Trophoblast cell (in vitro differentiated cells and primary cell): ENCODE data around the gene MAP7D2.

Source experiments
- DNase-seq, 2 donors: peaks; one replicate each; pipeline ENCODE4 v3.0.0-alpha.2; 2016
- H2AFZ ChIP-seq: 2 replicates; pipeline ENCODE4 v1.6.1; 2013; ENCODE audit warnings: low read length, moderate library complexity, mild to moderate bottlenecking; ENCODE audit not compliant: insufficient read depth, poor library complexity
- H2AK5ac ChIP-seq: 2 replicates; pipeline ENCODE4 v1.6.1; 2013; ENCODE audit warnings: mild to moderate bottlenecking, low read length
- H2BK120ac ChIP-seq: 2 replicates; pipeline ENCODE4 v1.6.1; 2013; ENCODE audit warnings: low read length, mild to moderate bottlenecking, moderate library complexity; ENCODE audit not compliant: insufficient read depth, poor library complexity
- H2BK12ac ChIP-seq: 2 replicates; pipeline ENCODE4 v1.6.1; 2013; ENCODE audit warnings: mild to moderate bottlenecking, low read length, moderate library complexity
- H2BK5ac ChIP-seq: 2 replicates; pipeline ENCODE4 v1.6.1; 2013; ENCODE audit warnings: low read length, low read depth, moderate library complexity, mild to moderate bottlenecking; ENCODE audit not compliant: poor library complexity
- H3K14ac ChIP-seq: 2 replicates; pipeline ENCODE4 v1.6.1; 2013; ENCODE audit warnings: mild to moderate bottlenecking, low read length
- H3K18ac ChIP-seq: 2 replicates; pipeline ENCODE4 v1.6.1; 2013; ENCODE audit warnings: mild to moderate bottlenecking, low read length
- H3K23ac ChIP-seq: 2 replicates; pipeline ENCODE4 v1.6.1; 2013; ENCODE audit warnings: low read length
- H3K27ac ChIP-seq: 2 replicates; pipeline ENCODE4 v1.5.1; 2013; ENCODE audit warnings: low read depth, mild to moderate bottlenecking, inconsistent platforms, low read length, moderate library complexity
- H3K27me3 ChIP-seq: 2 replicates; pipeline ENCODE4 v1.6.1; 2013; ENCODE audit warnings: inconsistent platforms, mild to moderate bottlenecking, low read length, moderate library complexity; ENCODE audit not compliant: insufficient read depth
- H3K36me3 ChIP-seq, 2 experiments: 1 replicate in 1 of 2; 2 replicates in 1 of 2; pipeline ENCODE4 v1.6.1; 2013; ENCODE audit warnings: low read length in 2 of 2, mild to moderate bottlenecking in 2 of 2, moderate library complexity in 1 of 2; ENCODE audit not compliant: insufficient read depth in 2 of 2, control insufficient read depth in 1 of 2
- H3K4ac ChIP-seq: 2 replicates; pipeline ENCODE4 v1.6.1; 2013; ENCODE audit warnings: low read depth, mild to moderate bottlenecking, low read length, moderate library complexity
- H3K4me1 ChIP-seq, 2 experiments: 1 replicate in 1 of 2; 2 replicates in 1 of 2; pipeline ENCODE4 v1.6.1; 2013; ENCODE audit warnings: low read length in 2 of 2, mild to moderate bottlenecking in 2 of 2, moderate library complexity in 1 of 2; ENCODE audit not compliant: insufficient read depth in 2 of 2, control insufficient read depth in 1 of 2
- H3K4me2 ChIP-seq: 2 replicates; pipeline ENCODE4 v1.6.1; 2013; ENCODE audit warnings: inconsistent platforms, mild to moderate bottlenecking, low read length, moderate library complexity
- H3K4me3 ChIP-seq: 2 replicates; pipeline ENCODE4 v1.5.1; 2013; ENCODE audit warnings: mild to moderate bottlenecking, low read depth, low read length, inconsistent platforms
- H3K79me1 ChIP-seq: one replicate; pipeline ENCODE4 v1.6.1; 2013; ENCODE audit warnings: low read length
- H3K79me2 ChIP-seq: 2 replicates; pipeline ENCODE4 v1.6.1; 2013; ENCODE audit warnings: low read length, mild to moderate bottlenecking; ENCODE audit not compliant: control insufficient read depth, insufficient read depth, poor library complexity
- H3K9ac ChIP-seq: 2 replicates; pipeline ENCODE4 v1.6.1; 2013; ENCODE audit warnings: mild to moderate bottlenecking, low read length
- H3K9me3 ChIP-seq: 2 replicates; pipeline ENCODE4 v1.6.1; 2013; ENCODE audit warnings: low read depth, mild to moderate bottlenecking, control low read depth, inconsistent platforms, low read length; ENCODE audit not compliant: insufficient read depth
- H4K12ac ChIP-seq: 2 replicates; pipeline ENCODE4 v1.6.1; 2013; ENCODE audit warnings: low read depth, mild to moderate bottlenecking, low read length, moderate library complexity
- H4K8ac ChIP-seq: 2 replicates; pipeline ENCODE4 v1.6.1; 2013; ENCODE audit warnings: low read depth, mild to moderate bottlenecking, low read length, moderate library complexity
- H4K91ac ChIP-seq: one replicate; pipeline ENCODE4 v1.6.1; 2013; ENCODE audit warnings: low read depth, mild to moderate bottlenecking, low read length, moderate library complexity
- WGBS: extraction: QIAGEN DNeasy Blood & Tissue Kit; methylation state at CpG from one replicate; pipeline ENCODE4 v1.1.7; 2013; ENCODE audit warnings: missing lambda C conversion rate; ENCODE audit not compliant: insufficient read length, insufficient coverage; ENCODE audit errors: extremely low coverage; 5-methylcytosine and 5-hydroxymethylcytosine counted together

The MAP7D2 gene

GRCh38 chrX:20046223-20046622, 70.5 kb downstream of the MAP7D2 start:
- no peak overlapping the region for H4K8ac ChIP-seq
- H2BK12ac ChIP-seq, result no peak overlapping the region
- H3K9ac ChIP-seq, result no peak overlapping the region
- WGBS, result no CpG with 5 or more reads among the region's 1 CpG
- no peak overlapping the region for H3K4me3 ChIP-seq
- no peak overlapping the region for H4K91ac ChIP-seq
- H3K14ac ChIP-seq, result no peak overlapping the region
- no peak overlapping the region for H3K27ac ChIP-seq
- H3K27me3 ChIP-seq, result no peaks in the 10 kb centered on the region
- no peak overlapping the region for H3K23ac ChIP-seq
- H2AK5ac ChIP-seq, result no peak overlapping the region
- H2BK120ac ChIP-seq, result no peak overlapping the region
- no peak overlapping the region for H3K18ac ChIP-seq
- no peaks in the 10 kb centered on the region for H3K4me1 ChIP-seq
- H2BK5ac ChIP-seq, result no peak overlapping the region
- H3K4me2 ChIP-seq, result no peak overlapping the region
- no peaks in the 10 kb centered on the region for H3K36me3 ChIP-seq
- no peak overlapping the region for H3K4ac ChIP-seq
- no peaks in the 10 kb centered on the region for H3K79me1 ChIP-seq
- no peaks in the 10 kb centered on the region for H3K9me3 ChIP-seq
- no peak for DNase-seq
- H2AFZ ChIP-seq, result no peak overlapping the region
- no peaks in the 10 kb centered on the region for H3K79me2 ChIP-seq
- no peak overlapping the region for H4K12ac ChIP-seq

- H4K91ac ChIP-seq, result no peak overlapping the region
- peaks cover 2% of the 10 kb centered on the region for H3K9me3 ChIP-seq
- no peak overlapping the region for H4K8ac ChIP-seq
- H2BK5ac ChIP-seq, result no peak overlapping the region
- H3K79me2 ChIP-seq, result no peaks in the 10 kb centered on the region
- H2AK5ac ChIP-seq, result no peak overlapping the region
- H3K4ac ChIP-seq, result no peak overlapping the region
- no peak overlapping the region for H3K23ac ChIP-seq
- no peak overlapping the region for H3K4me3 ChIP-seq
- no peak overlapping the region for H2BK12ac ChIP-seq
- H3K36me3 ChIP-seq, result no peaks in the 10 kb centered on the region
- no peak overlapping the region for H4K12ac ChIP-seq
- no peak overlapping the region for H2BK120ac ChIP-seq
- no peak overlapping the region for H2AFZ ChIP-seq
- no peak overlapping the region for H3K9ac ChIP-seq
- no peak for DNase-seq
- H3K14ac ChIP-seq, result no peak overlapping the region
- no peaks in the 10 kb centered on the region for H3K27me3 ChIP-seq
- WGBS, result no CpG with 5 or more reads among the region's 7 CpGs
- no peak overlapping the region for H3K27ac ChIP-seq
- no peak overlapping the region for H3K18ac ChIP-seq
- no peaks in the 10 kb centered on the region for H3K79me1 ChIP-seq
- H3K4me1 ChIP-seq, result no peaks in the 10 kb centered on the region
- H3K4me2 ChIP-seq, result no peak overlapping the region
Observed at GRCh38 chrX:20042221-20042620, 74.5 kb downstream of the MAP7D2 start.

GRCh38 chrX:20038966-20039365, 77.7 kb downstream of the MAP7D2 start:
- Histone ChIP-seq H3K4ac (no peak overlapping the region), H3K27me3 (no peaks in the 10 kb centered on the region), H3K18ac (no peak overlapping the region), H3K9me3 (peaks cover 2% of the 10 kb centered on the region), H3K79me2 (no peaks in the 10 kb centered on the region), H2BK5ac (no peak overlapping the region), H3K4me2 (no peak overlapping the region), H3K79me1 (no peaks in the 10 kb centered on the region), H3K14ac (no peak overlapping the region), H4K12ac (no peak overlapping the region), H4K8ac (no peak overlapping the region), H3K23ac (no peak overlapping the region), H4K91ac (no peak overlapping the region), H3K9ac (no peak overlapping the region), H3K36me3 (no peaks in the 10 kb centered on the region), H3K4me3 (no peak overlapping the region), H2AK5ac (no peak overlapping the region), H2BK120ac (no peak overlapping the region), H2BK12ac (no peak overlapping the region), H3K4me1 (no peaks in the 10 kb centered on the region), H3K27ac (no peak overlapping the region), H2AFZ (no peak overlapping the region)
- no peak for DNase-seq
- no CpG with 5 or more reads among the region's 3 CpGs for WGBS

DNA sequence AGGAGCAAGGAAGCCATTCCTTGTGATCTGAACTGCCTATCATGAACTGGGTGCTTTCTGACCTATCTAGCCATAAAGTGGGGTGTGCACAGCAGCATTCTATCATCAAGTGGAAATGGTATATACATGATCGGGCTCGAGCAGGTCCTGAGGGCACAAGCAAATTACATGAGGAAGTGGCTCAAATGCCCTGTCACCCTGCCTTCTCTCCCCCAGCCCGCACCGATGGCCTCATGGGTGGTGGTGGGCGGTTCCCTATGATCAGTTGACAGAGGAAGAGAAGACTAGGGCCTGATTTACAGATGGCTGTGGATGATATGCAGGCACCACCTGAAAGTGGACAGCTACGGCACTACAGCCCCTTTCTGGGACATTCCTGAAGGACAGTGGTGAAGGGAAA, 79.5 kb downstream of the MAP7D2 start:
- DNase-seq, result no peak
- Histone ChIP-seq H3K18ac (no peak overlapping the region), H4K91ac (no peak overlapping the region), H2AFZ (no peak overlapping the region), H2BK5ac (no peak overlapping the region), H4K12ac (no peak overlapping the region), H2BK120ac (no peak overlapping the region), H3K9me3 (peaks cover 2% of the 10 kb centered on the region), H3K79me2 (no peaks in the 10 kb centered on the region), H2BK12ac (no peak overlapping the region), H3K4me1 (peaks cover 0 to 5% of the 10 kb centered on the region in 2 experiments), H3K36me3 (no peaks in the 10 kb centered on the region), H3K79me1 (no peaks in the 10 kb centered on the region), H3K14ac (no peak overlapping the region), H3K4me3 (no peak overlapping the region), H3K27me3 (no peaks in the 10 kb centered on the region), H3K23ac (no peak overlapping the region), H3K9ac (no peak overlapping the region), H3K27ac (no peak overlapping the region), H4K8ac (no peak overlapping the region), H3K4me2 (no peak overlapping the region), H3K4ac (no peak overlapping the region), H2AK5ac (no peak overlapping the region)
- WGBS, result no CpG with 5 or more reads among the region's 6 CpGs
